Stimulated activated effector memory CD8-positive, alpha-beta T cell treated with anti-CD3 and anti-CD28 coated beads, Interleukin-12 subunit alpha, Interleukin-12 subunit beta, amount 100 ng/mL, for 72 hours (primary cell): ENCODE data around the gene SLC25A26.

Source experiments
- ATAC-seq: fragments of 150-1000 bp; cut with Tn5 transposase; 2 replicates; pipeline ENCODE4 v1.10.0; 2021
- DNase-seq, 2 donors: peaks; one replicate each; pipeline ENCODE4 v3.0.0; 2021 to 2022; ENCODE audit warnings: low spot score in 2 of 2
- H3K27ac Mint-ChIP-seq: one replicate; pipeline ENCODE4 v1.8.0; 2022; ENCODE audit warnings: mild to moderate bottlenecking, mixed read lengths
- H3K36me3 Mint-ChIP-seq: one replicate; pipeline ENCODE4 v1.8.0; 2022; ENCODE audit warnings: mild to moderate bottlenecking, mixed read lengths
- H3K4me1 Mint-ChIP-seq: one replicate; pipeline ENCODE4 v1.8.0; 2022; ENCODE audit warnings: mixed read lengths
- H3K4me3 Mint-ChIP-seq: one replicate; pipeline ENCODE4 v1.8.0; 2022; ENCODE audit warnings: mild to moderate bottlenecking, mixed read lengths
- H3K9me3 Mint-ChIP-seq: one replicate; pipeline ENCODE4 v1.8.0; 2022; ENCODE audit warnings: mixed read lengths

Gene SLC25A26

GRCh38 chr3:66242788-66243464, 22.1 kb downstream of the SLC25A26 start:
- ATAC-seq (no peak), DNase-seq (no peak)
- Mint-ChIP-seq H3K36me3 (peaks cover 62% of the 10 kb centered on the region), H3K4me3 (no peak overlapping the region), H3K9me3 (peaks cover 12% of the 10 kb centered on the region), H3K27ac (no peak overlapping the region), H3K4me1 (peaks cover 32% of the 10 kb centered on the region)

GRCh38 chr3:66248641-66249040, 27.8 kb downstream of the SLC25A26 start:
- Mint-ChIP-seq H3K36me3 (peaks cover 45% of the 10 kb centered on the region), H3K27ac (no peak overlapping the region)

GRCh38 chr3:66253790-66254620, 33.2 kb downstream of the SLC25A26 start:
- Mint-ChIP-seq H3K9me3 (no peaks in the 10 kb centered on the region), H3K4me1 (peaks cover 6% of the 10 kb centered on the region), H3K36me3 (peaks cover 21% of the 10 kb centered on the region), H3K4me3 (no peak overlapping the region), H3K27ac (no peak overlapping the region)
- DNase-seq (no peak), ATAC-seq (no peak)

More at GRCh38 chr3:66248641-66249040, 27.8 kb downstream of the SLC25A26 start:
- DNase-seq: no peak
- Mint-ChIP-seq H3K9me3 (no peaks in the 10 kb centered on the region), H3K4me3 (no peak overlapping the region), H3K4me1 (no peaks in the 10 kb centered on the region)
- ATAC-seq: no peak

- Mint-ChIP-seq H3K4me3 (no peak overlapping the region), H3K27ac (no peak overlapping the region), H3K36me3 (peaks cover 16% of the 10 kb centered on the region), H3K9me3 (no peaks in the 10 kb centered on the region), H3K4me1 (peaks cover 6% of the 10 kb centered on the region)
- DNase-seq (no peak), ATAC-seq (no peak)
Observed at GRCh38 chr3:66255865-66256264, 35.1 kb downstream of the SLC25A26 start.

GRCh38 chr3:66256806-66257205, 36.0 kb downstream of the SLC25A26 start:
- ATAC-seq (no peak), DNase-seq (no peak)
- Mint-ChIP-seq H3K36me3 (peaks cover 12% of the 10 kb centered on the region), H3K27ac (no peak overlapping the region), H3K4me3 (no peak overlapping the region), H3K4me1 (peaks cover 6% of the 10 kb centered on the region), H3K9me3 (no peaks in the 10 kb centered on the region)

GRCh38 chr3:66259566-66260255, 38.9 kb downstream of the SLC25A26 start:
- Mint-ChIP-seq H3K4me3 (no peak overlapping the region), H3K9me3 (no peaks in the 10 kb centered on the region), H3K27ac (no peak overlapping the region), H3K4me1 (peaks cover 6% of the 10 kb centered on the region), H3K36me3 (peaks cover 30% of the 10 kb centered on the region)
- DNase-seq (no peak), ATAC-seq (no peak)

- H3K36me3 Mint-ChIP-seq: peaks cover 31% of the 10 kb centered on the region
Observed at GRCh38 chr3:66260431-66260830, 39.6 kb downstream of the SLC25A26 start.

GRCh38 chr3:66261355-66261754, 40.6 kb downstream of the SLC25A26 start:
- Mint-ChIP-seq H3K27ac (no peak overlapping the region), H3K9me3 (no peaks in the 10 kb centered on the region), H3K36me3 (peaks cover 31% of the 10 kb centered on the region), H3K4me1 (peaks cover 6% of the 10 kb centered on the region), H3K4me3 (no peak overlapping the region)
- ATAC-seq (no peak), DNase-seq (no peak)

More at GRCh38 chr3:66260431-66260830, 39.6 kb downstream of the SLC25A26 start:
- H3K9me3 Mint-ChIP-seq: no peaks in the 10 kb centered on the region
- no peak for DNase-seq
- ATAC-seq: no peak
- peaks cover 6% of the 10 kb centered on the region for H3K4me1 Mint-ChIP-seq
- no peak overlapping the region for H3K4me3 Mint-ChIP-seq
- no peak overlapping the region for H3K27ac Mint-ChIP-seq

GRCh38 chr3:66265649-66266048, 44.8 kb downstream of the SLC25A26 start:
- no peak overlapping the region for H3K4me3 Mint-ChIP-seq
- no peak overlapping the region for H3K27ac Mint-ChIP-seq
- no peak for DNase-seq
- H3K4me1 Mint-ChIP-seq: no peaks in the 10 kb centered on the region
- no peak for ATAC-seq
- H3K9me3 Mint-ChIP-seq: no peaks in the 10 kb centered on the region
- H3K36me3 Mint-ChIP-seq: peaks cover 26% of the 10 kb centered on the region

GRCh38 chr3:66266551-66266950, 45.8 kb downstream of the SLC25A26 start:
- DNase-seq (no peak), ATAC-seq (no peak)
- Mint-ChIP-seq H3K4me1 (no peaks in the 10 kb centered on the region), H3K9me3 (no peaks in the 10 kb centered on the region), H3K36me3 (peaks cover 26% of the 10 kb centered on the region), H3K4me3 (no peak overlapping the region), H3K27ac (no peak overlapping the region)

- Mint-ChIP-seq H3K27ac (no peak overlapping the region), H3K4me1 (no peaks in the 10 kb centered on the region), H3K36me3 (peaks cover 26% of the 10 kb centered on the region), H3K9me3 (no peaks in the 10 kb centered on the region), H3K4me3 (no peak overlapping the region)
- no peak for DNase-seq
- ATAC-seq: no peak
Observed at GRCh38 chr3:66267031-66267430, 46.2 kb downstream of the SLC25A26 start.

GRCh38 chr3:66267906-66268305, 47.1 kb downstream of the SLC25A26 start:
- Mint-ChIP-seq H3K4me3 (no peak overlapping the region), H3K27ac (no peak overlapping the region), H3K4me1 (no peaks in the 10 kb centered on the region), H3K36me3 (peaks cover 18% of the 10 kb centered on the region), H3K9me3 (no peaks in the 10 kb centered on the region)
- DNase-seq (no peak), ATAC-seq (no peak)

- no peak overlapping the region for H3K27ac Mint-ChIP-seq
- no peak overlapping the region for H3K4me3 Mint-ChIP-seq
- DNase-seq (no peak), ATAC-seq (no peak)
- no peaks in the 10 kb centered on the region for H3K9me3 Mint-ChIP-seq
- no peaks in the 10 kb centered on the region for H3K4me1 Mint-ChIP-seq
- H3K36me3 Mint-ChIP-seq: peaks cover 9% of the 10 kb centered on the region
Observed at GRCh38 chr3:66268864-66269263, 48.1 kb downstream of the SLC25A26 start.

GRCh38 chr3:66269411-66269810, 48.6 kb downstream of the SLC25A26 start:
- Mint-ChIP-seq H3K9me3 (no peaks in the 10 kb centered on the region), H3K27ac (no peak overlapping the region), H3K4me3 (no peak overlapping the region), H3K36me3 (peaks cover 3% of the 10 kb centered on the region), H3K4me1 (no peaks in the 10 kb centered on the region)
- no peak for ATAC-seq
- DNase-seq: no peak

- Mint-ChIP-seq H3K9me3 (no peaks in the 10 kb centered on the region), H3K27ac (no peak overlapping the region), H3K36me3 (no peaks in the 10 kb centered on the region), H3K4me1 (no peaks in the 10 kb centered on the region), H3K4me3 (no peak overlapping the region)
- DNase-seq (no peak), ATAC-seq (no peak)
Observed at GRCh38 chr3:66270288-66270687, 49.5 kb downstream of the SLC25A26 start.
